Measurements from ENCODE around the gene DENND4A.
"Not testable (repeated sequence)": the region's sequence is repeated elsewhere in the genome, so short reads cannot be mapped to it uniquely, and the experiment has no call there.

DENND4A gene

DNA sequence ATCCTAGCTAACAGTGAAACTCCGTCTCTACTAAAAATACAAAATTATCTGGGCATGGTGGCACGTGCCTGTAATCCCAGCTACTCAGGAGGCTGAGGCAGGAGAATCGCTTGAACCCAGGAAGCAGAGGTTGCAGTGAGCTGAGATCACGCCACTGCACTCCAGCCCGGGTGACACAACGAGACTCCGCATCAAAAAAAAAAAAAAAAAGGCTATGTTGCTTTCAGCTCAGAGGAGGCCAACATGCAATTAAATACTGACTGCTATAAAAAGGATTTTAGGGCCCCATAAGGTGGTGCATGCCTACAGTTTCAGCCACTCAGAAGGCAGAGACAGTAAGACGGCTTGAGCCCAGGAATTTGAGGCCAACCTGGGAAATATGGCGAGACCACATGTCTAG is 13.4 kb downstream of the DENND4A start:
- not testable (repeated sequence) for H3K9ac ChIP-seq (ENCODE audit: low read depth, low read length, poor library complexity); H2BK12ac ChIP-seq (ENCODE audit: low read length); H4K91ac ChIP-seq (ENCODE audit: low read depth, low read length, poor library complexity); H3K4me2 ChIP-seq (ENCODE audit: insufficient read depth, low read length, poor library complexity, severe bottlenecking); H3K27me3 ChIP-seq (ENCODE audit: control insufficient read depth in 3 of 3, insufficient read depth in 3 of 3, low read depth in 1 of 3, low read length in 3 of 3); H2AK5ac ChIP-seq (ENCODE audit: low read depth, low read length); DNase-seq (ENCODE audit: low spot score); H2AFZ ChIP-seq (ENCODE audit: low read length); H3K36me3 ChIP-seq (replicated peaks in 1 of 2; ENCODE audit: control insufficient read depth in 2 of 2, insufficient read depth in 2 of 2, low read length in 2 of 2); H3K79me1 ChIP-seq (ENCODE audit: low read depth, low read length); H3K27ac ChIP-seq (replicated peaks; ENCODE audit: low read length); H3K23ac ChIP-seq (ENCODE audit: low read depth, low read length, poor library complexity); H3K18ac ChIP-seq (ENCODE audit: low read length); H2BK5ac ChIP-seq (ENCODE audit: low read length); H3K14ac ChIP-seq (ENCODE audit: low read length); H2BK15ac ChIP-seq (ENCODE audit: low read length); H2BK120ac ChIP-seq (ENCODE audit: low read depth, low read length); H4K8ac ChIP-seq (ENCODE audit: low read depth, low read length); H3K9me3 ChIP-seq (replicated peaks in 1 of 2; ENCODE audit: control insufficient read depth in 2 of 2, insufficient read depth in 1 of 2, low read depth in 1 of 2, low read length in 2 of 2); H3K4me1 ChIP-seq (ENCODE audit: control insufficient read depth in 2 of 2, insufficient read depth in 1 of 2, low read depth in 1 of 2, low read length in 2 of 2); H3K4ac ChIP-seq (ENCODE audit: low read length); H3K4me3 ChIP-seq (ENCODE audit: low read length in 2 of 2)
- WGBS, 2 donors (ENCODE audit: extremely low coverage in 2 of 2, insufficient read length in 2 of 2, insufficient replicate concordance in 1 of 2): no CpG with 5 or more reads among the region's 9 CpGs

DNA sequence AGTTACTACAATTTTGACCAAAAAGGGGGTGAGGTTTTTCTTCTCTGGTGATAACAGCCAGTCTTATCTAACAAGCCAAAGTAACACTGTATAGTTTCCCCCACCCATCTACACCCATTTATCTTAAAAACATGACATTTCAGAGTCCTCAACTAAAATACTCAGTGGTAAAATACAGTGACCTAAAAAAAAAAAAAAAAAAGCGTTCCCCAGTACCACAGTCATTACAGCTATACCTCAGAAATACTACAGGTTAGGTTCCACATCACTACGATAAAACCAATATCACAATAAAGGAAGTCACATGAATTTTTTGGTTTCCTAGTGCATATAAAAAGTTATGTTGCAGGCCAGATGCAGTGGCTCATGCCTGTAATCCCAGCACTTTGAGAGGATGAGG is 13.8 kb downstream of the DENND4A start:
- H3K36me3 ChIP-seq (replicated peaks in 1 of 2; ENCODE audit: control insufficient read depth in 2 of 2, insufficient read depth in 2 of 2, low read length in 2 of 2): no peaks in the 10 kb centered on the region
- no peak overlapping the region for H2AFZ ChIP-seq (ENCODE audit: low read length)
- H3K79me1 ChIP-seq (ENCODE audit: low read depth, low read length): no peaks in the 10 kb centered on the region
- H3K9me3 ChIP-seq (replicated peaks in 1 of 2; ENCODE audit: control insufficient read depth in 2 of 2, insufficient read depth in 1 of 2, low read depth in 1 of 2, low read length in 2 of 2): no peaks in the 10 kb centered on the region
- H2BK12ac ChIP-seq (ENCODE audit: low read length): no peak overlapping the region
- H4K91ac ChIP-seq (ENCODE audit: low read depth, low read length, poor library complexity): no peak overlapping the region
- no peak overlapping the region for H3K18ac ChIP-seq (ENCODE audit: low read length)
- H3K9ac ChIP-seq (ENCODE audit: low read depth, low read length, poor library complexity): no peak overlapping the region
- H3K14ac ChIP-seq (ENCODE audit: low read length): no peak overlapping the region
- H2BK15ac ChIP-seq (ENCODE audit: low read length): no peak overlapping the region
- H3K27ac ChIP-seq (replicated peaks; ENCODE audit: low read length): no peak overlapping the region
- no peak overlapping the region for H2BK120ac ChIP-seq (ENCODE audit: low read depth, low read length)
- WGBS, 2 donors (ENCODE audit: extremely low coverage in 2 of 2, insufficient read length in 2 of 2, insufficient replicate concordance in 1 of 2): no CpG with 5 or more reads among the region's 2 CpGs
- H3K4ac ChIP-seq (ENCODE audit: low read length): no peak overlapping the region
- no peak overlapping the region for H3K4me3 ChIP-seq (ENCODE audit: low read length in 2 of 2)
- H3K23ac ChIP-seq (ENCODE audit: low read depth, low read length, poor library complexity): no peak overlapping the region
- no peaks in the 10 kb centered on the region for H3K27me3 ChIP-seq (ENCODE audit: control insufficient read depth in 3 of 3, insufficient read depth in 3 of 3, low read depth in 1 of 3, low read length in 3 of 3)
- H4K8ac ChIP-seq (ENCODE audit: low read depth, low read length): no peak overlapping the region
- H3K4me1 ChIP-seq (ENCODE audit: control insufficient read depth in 2 of 2, insufficient read depth in 1 of 2, low read depth in 1 of 2, low read length in 2 of 2): no peaks in the 10 kb centered on the region
- H2BK5ac ChIP-seq (ENCODE audit: low read length): no peak overlapping the region
- DNase-seq (ENCODE audit: low spot score): no peak
- H2AK5ac ChIP-seq (ENCODE audit: low read depth, low read length): no peak overlapping the region
- H3K4me2 ChIP-seq (ENCODE audit: insufficient read depth, low read length, poor library complexity, severe bottlenecking): no peak overlapping the region

DNA sequence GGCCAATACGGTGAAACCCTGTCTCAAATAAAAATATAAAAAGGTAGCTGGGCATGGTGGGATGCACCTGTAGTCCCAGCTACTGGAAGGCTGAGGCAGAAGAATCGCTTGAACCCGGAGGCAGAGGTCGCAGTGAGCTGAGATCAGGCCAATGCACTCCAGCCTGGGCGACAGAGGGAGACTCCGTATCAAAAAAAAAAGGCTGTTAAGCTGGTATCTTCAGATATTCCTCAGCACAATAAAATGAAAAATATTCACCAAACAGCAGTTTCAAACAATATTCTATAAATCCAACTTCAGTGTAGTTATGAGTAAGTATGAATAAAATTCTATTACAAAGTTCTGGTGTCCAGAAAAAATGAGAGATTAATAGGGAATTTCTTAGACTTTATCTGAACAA is 14.2 kb downstream of the DENND4A start:
- H2AFZ ChIP-seq (ENCODE audit: low read length): no peak overlapping the region
- no CpG with 5 or more reads among the region's 6 CpGs for WGBS, 2 donors (ENCODE audit: extremely low coverage in 2 of 2, insufficient read length in 2 of 2, insufficient replicate concordance in 1 of 2)
- no peak overlapping the region for H2BK5ac ChIP-seq (ENCODE audit: low read length)
- no peak overlapping the region for H3K14ac ChIP-seq (ENCODE audit: low read length)
- H3K23ac ChIP-seq (ENCODE audit: low read depth, low read length, poor library complexity): no peak overlapping the region
- H2BK12ac ChIP-seq (ENCODE audit: low read length): no peak overlapping the region
- no peak overlapping the region for H3K4ac ChIP-seq (ENCODE audit: low read length)
- H3K4me2 ChIP-seq (ENCODE audit: insufficient read depth, low read length, poor library complexity, severe bottlenecking): no peak overlapping the region
- no peak overlapping the region for H3K9ac ChIP-seq (ENCODE audit: low read depth, low read length, poor library complexity)
- no peak overlapping the region for H3K4me3 ChIP-seq (ENCODE audit: low read length in 2 of 2)
- no peaks in the 10 kb centered on the region for H3K79me1 ChIP-seq (ENCODE audit: low read depth, low read length)
- no peak overlapping the region for H4K91ac ChIP-seq (ENCODE audit: low read depth, low read length, poor library complexity)
- no peak for DNase-seq (ENCODE audit: low spot score)
- H2BK120ac ChIP-seq (ENCODE audit: low read depth, low read length): no peak overlapping the region
- no peaks in the 10 kb centered on the region for H3K36me3 ChIP-seq (replicated peaks in 1 of 2; ENCODE audit: control insufficient read depth in 2 of 2, insufficient read depth in 2 of 2, low read length in 2 of 2)
- H3K27me3 ChIP-seq (ENCODE audit: control insufficient read depth in 3 of 3, insufficient read depth in 3 of 3, low read depth in 1 of 3, low read length in 3 of 3): no peaks in the 10 kb centered on the region
- no peaks in the 10 kb centered on the region for H3K4me1 ChIP-seq (ENCODE audit: control insufficient read depth in 2 of 2, insufficient read depth in 1 of 2, low read depth in 1 of 2, low read length in 2 of 2)
- no peaks in the 10 kb centered on the region for H3K9me3 ChIP-seq (replicated peaks in 1 of 2; ENCODE audit: control insufficient read depth in 2 of 2, insufficient read depth in 1 of 2, low read depth in 1 of 2, low read length in 2 of 2)
- no peak overlapping the region for H3K27ac ChIP-seq (replicated peaks; ENCODE audit: low read length)
- no peak overlapping the region for H4K8ac ChIP-seq (ENCODE audit: low read depth, low read length)
- H2AK5ac ChIP-seq (ENCODE audit: low read depth, low read length): no peak overlapping the region
- no peak overlapping the region for H2BK15ac ChIP-seq (ENCODE audit: low read length)
- H3K18ac ChIP-seq (ENCODE audit: low read length): no peak overlapping the region

DNA sequence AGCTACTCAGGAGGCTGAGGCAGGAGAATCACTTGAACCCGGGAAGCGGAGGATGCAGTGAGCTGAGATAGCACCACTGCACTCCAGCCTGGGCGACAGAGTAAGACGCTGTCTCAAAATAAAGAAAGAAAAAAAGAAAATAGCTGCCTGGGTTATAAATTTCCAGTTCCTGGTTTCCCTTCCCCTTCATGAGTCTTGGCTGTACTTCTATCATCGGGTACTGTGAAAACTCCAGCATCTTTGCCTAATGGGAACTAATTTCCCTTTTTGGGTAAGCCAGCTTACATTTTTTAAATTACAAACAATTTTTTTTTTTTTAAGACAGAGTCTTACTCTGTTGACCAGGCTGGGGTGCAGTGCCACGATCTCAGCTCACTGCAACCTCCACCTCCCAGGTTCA is 15.0 kb downstream of the DENND4A start:
- Histone ChIP-seq H3K4me3 (ENCODE audit: low read length in 2 of 2) (no peak overlapping the region), H4K8ac (ENCODE audit: low read depth, low read length) (no peak overlapping the region), H3K79me1 (ENCODE audit: low read depth, low read length) (no peaks in the 10 kb centered on the region), H3K4me1 (ENCODE audit: control insufficient read depth in 2 of 2, insufficient read depth in 1 of 2, low read depth in 1 of 2, low read length in 2 of 2) (no peaks in the 10 kb centered on the region), H3K9ac (ENCODE audit: low read depth, low read length, poor library complexity) (no peak overlapping the region), H4K91ac (ENCODE audit: low read depth, low read length, poor library complexity) (no peak overlapping the region), H3K14ac (ENCODE audit: low read length) (no peak overlapping the region), H2BK5ac (ENCODE audit: low read length) (no peak overlapping the region), H3K18ac (ENCODE audit: low read length) (no peak overlapping the region), H3K23ac (ENCODE audit: low read depth, low read length, poor library complexity) (no peak overlapping the region), H3K9me3 (replicated peaks in 1 of 2; ENCODE audit: control insufficient read depth in 2 of 2, insufficient read depth in 1 of 2, low read depth in 1 of 2, low read length in 2 of 2) (no peaks in the 10 kb centered on the region), H3K27me3 (ENCODE audit: control insufficient read depth in 3 of 3, insufficient read depth in 3 of 3, low read depth in 1 of 3, low read length in 3 of 3) (no peaks in the 10 kb centered on the region), H3K27ac (replicated peaks; ENCODE audit: low read length) (no peak overlapping the region), H3K4ac (ENCODE audit: low read length) (no peak overlapping the region), H2BK120ac (ENCODE audit: low read depth, low read length) (no peak overlapping the region), H2AFZ (ENCODE audit: low read length) (no peak overlapping the region), H3K4me2 (ENCODE audit: insufficient read depth, low read length, poor library complexity, severe bottlenecking) (no peak overlapping the region), H3K36me3 (replicated peaks in 1 of 2; ENCODE audit: control insufficient read depth in 2 of 2, insufficient read depth in 2 of 2, low read length in 2 of 2) (no peaks in the 10 kb centered on the region), H2AK5ac (ENCODE audit: low read depth, low read length) (no peak overlapping the region), H2BK12ac (ENCODE audit: low read length) (no peak overlapping the region), H2BK15ac (ENCODE audit: low read length) (no peak overlapping the region)
- DNase-seq (ENCODE audit: low spot score): no peak
- WGBS, 2 donors (ENCODE audit: extremely low coverage in 2 of 2, insufficient read length in 2 of 2, insufficient replicate concordance in 1 of 2): no CpG with 5 or more reads among the region's 6 CpGs
